ENCODE results near the gene ZBTB38. TPM values are rescaled to one million over a fixed set of nuclear protein-coding genes. Genes with fewer than 3 reads are reported as not detected.

The ZBTB38 gene
- 100 to 1,000 TPM in 1 of 4 donors, 10 to 100 TPM in 3; 11.9 to 186 (median 21.8) TPM for polyA plus RNA-seq
- long read RNA-seq, donor 1, result 0 reads
- long read RNA-seq, donor 2, transcript ZBTB38-201 (1 exons, 3,588 nt), result major isoform, 26 of 26 reads
- long read RNA-seq, donor 2, partial matches to known transcripts, result 0 of 26 reads
- long read RNA-seq, donor 2, other reads (novel, unspliced or antisense), result 0 of 26 reads
- long read RNA-seq, donor 3, transcript ZBTB38-201 (1 exons, 3,588 nt), result major isoform, 41 of 44 reads
- long read RNA-seq, donor 3, partial matches to known transcripts, result 0 of 44 reads
- long read RNA-seq, donor 3, other reads (novel, unspliced or antisense), result 0 of 44 reads
- long read RNA-seq, donor 4, partial matches to known transcripts, result 0 of 1 reads
- long read RNA-seq, donor 4, other reads (novel, unspliced or antisense), result 0 of 1 reads
- long read RNA-seq, donor 5, transcript ZBTB38-201 (1 exons, 3,588 nt), result major isoform, 16 of 17 reads
- long read RNA-seq, donor 5, partial matches to known transcripts, result 0 of 17 reads
- long read RNA-seq, donor 5, other reads (novel, unspliced or antisense), result 0 of 17 reads
- long read RNA-seq, donor 6, transcript ZBTB38-201 (1 exons, 3,588 nt), result major isoform, 44 of 52 reads
- long read RNA-seq, donor 6, partial matches to known transcripts, result 0 of 52 reads
- long read RNA-seq, donor 6, other reads (novel, unspliced or antisense), result 0 of 52 reads
- long read RNA-seq, donor 7, result 0 reads
- long read RNA-seq, donor 8, partial matches to known transcripts, result 0 of 2 reads
- long read RNA-seq, donor 8, other reads (novel, unspliced or antisense), result 0 of 2 reads
- long read RNA-seq, donor 9, transcript ZBTB38-201 (1 exons, 3,588 nt), result major isoform, 9 of 12 reads
- long read RNA-seq, donor 9, partial matches to known transcripts, result 0 of 12 reads
- long read RNA-seq, donor 9, other reads (novel, unspliced or antisense), result 0 of 12 reads
- long read RNA-seq, donor 10, transcript ZBTB38-211 (3 exons, 644 nt), result minor isoform, 5 of 55 reads
- long read RNA-seq, donor 10, transcript ZBTB38-201 (1 exons, 3,588 nt), result major isoform, 45 of 55 reads
- long read RNA-seq, donor 10, partial matches to known transcripts, result 0 of 55 reads
- long read RNA-seq, donor 10, other reads (novel, unspliced or antisense), result 0 of 55 reads

GRCh38 chr3:141368062-141368924, at the start of gene ZBTB38:
Gene ZBTB38, plus strand, starts transcription at chr3:141368504. Its CDS starts 73,885 bp downstream, at chr3:141442389.
- Histone ChIP-seq H3K4me3 (ENCODE audit: low read depth in 1 of 3, low read length in 3 of 3) (peak within 1 kb of the TSS in 1 of 3 donors; percentile 10), H3K27me3 (ENCODE audit: control insufficient read depth in 3 of 3, insufficient read depth in 3 of 3, low read length in 3 of 3) (no peaks in the 10 kb centered on the region), H3K9me3 (ENCODE audit: control insufficient read depth in 2 of 2, insufficient read depth in 1 of 2, low read depth in 1 of 2, low read length in 1 of 2) (no peaks in the 10 kb centered on the region), H3K27ac (ENCODE audit: low read depth in 1 of 3, low read length in 2 of 3) (peak within 1 kb of the TSS; percentile 91 to 95 (median 91)), H3K4me1 (ENCODE audit: control insufficient read depth in 3 of 3, insufficient read depth in 2 of 3, low read depth in 1 of 3, low read length in 2 of 3) (peaks cover 3 to 39% (median 9%) of the 10 kb centered on the region in 3 donors), H3K36me3 (ENCODE audit: control insufficient read depth in 3 of 3, insufficient read depth in 2 of 3, low read depth in 1 of 3, low read length in 3 of 3) (peaks cover 4 to 38% (median 4%) of the 10 kb centered on the region in 3 donors)
- 34 to 55% (median 48%) methylated on average over 26 of the region's 26 CpGs for WGBS, 3 donors
- FAIRE-seq (no peak), DNase-seq (peak; percentile 90 to 93)

- Histone ChIP-seq H3K4me1 (ENCODE audit: control insufficient read depth in 3 of 3, insufficient read depth in 2 of 3, low read depth in 1 of 3, low read length in 2 of 3) (peaks cover 2 to 26% (median 3%) of the 10 kb centered on the region in 3 donors), H3K4me3 (ENCODE audit: low read depth in 1 of 3, low read length in 3 of 3) (no peak overlapping the region), H3K9me3 (ENCODE audit: control insufficient read depth in 2 of 2, insufficient read depth in 1 of 2, low read depth in 1 of 2, low read length in 1 of 2) (peaks cover 0 to 15% of the 10 kb centered on the region in 2 donors), H3K27ac (ENCODE audit: low read depth in 1 of 3, low read length in 2 of 3) (no peak overlapping the region), H3K36me3 (ENCODE audit: control insufficient read depth in 3 of 3, insufficient read depth in 2 of 3, low read depth in 1 of 3, low read length in 3 of 3) (no peaks in the 10 kb centered on the region), H3K27me3 (ENCODE audit: control insufficient read depth in 3 of 3, insufficient read depth in 3 of 3, low read length in 3 of 3) (no peaks in the 10 kb centered on the region)
- FAIRE-seq (no peak), DNase-seq (no peak)
Observed at GRCh38 chr3:141320399-141321108, 47.8 kb upstream of the ZBTB38 start.

GRCh38 chr3:141321109-141321497, 47.2 kb upstream of the ZBTB38 start:
- Histone ChIP-seq H3K9me3 (ENCODE audit: control insufficient read depth in 2 of 2, insufficient read depth in 1 of 2, low read depth in 1 of 2, low read length in 1 of 2) (peaks cover 0 to 15% of the 10 kb centered on the region in 2 donors), H3K36me3 (ENCODE audit: control insufficient read depth in 3 of 3, insufficient read depth in 2 of 3, low read depth in 1 of 3, low read length in 3 of 3) (no peaks in the 10 kb centered on the region), H3K27ac (ENCODE audit: low read depth in 1 of 3, low read length in 2 of 3) (no peak overlapping the region), H3K27me3 (ENCODE audit: control insufficient read depth in 3 of 3, insufficient read depth in 3 of 3, low read length in 3 of 3) (no peaks in the 10 kb centered on the region), H3K4me1 (ENCODE audit: control insufficient read depth in 3 of 3, insufficient read depth in 2 of 3, low read depth in 1 of 3, low read length in 2 of 3) (peaks cover 2 to 26% (median 3%) of the 10 kb centered on the region in 3 donors), H3K4me3 (ENCODE audit: low read depth in 1 of 3, low read length in 3 of 3) (no peak overlapping the region)
- FAIRE-seq, result no peak
- 79 to 86% (median 84%) methylated on average over 1 of the region's 1 CpG for WGBS, 3 donors
- no peak for DNase-seq

DNA sequence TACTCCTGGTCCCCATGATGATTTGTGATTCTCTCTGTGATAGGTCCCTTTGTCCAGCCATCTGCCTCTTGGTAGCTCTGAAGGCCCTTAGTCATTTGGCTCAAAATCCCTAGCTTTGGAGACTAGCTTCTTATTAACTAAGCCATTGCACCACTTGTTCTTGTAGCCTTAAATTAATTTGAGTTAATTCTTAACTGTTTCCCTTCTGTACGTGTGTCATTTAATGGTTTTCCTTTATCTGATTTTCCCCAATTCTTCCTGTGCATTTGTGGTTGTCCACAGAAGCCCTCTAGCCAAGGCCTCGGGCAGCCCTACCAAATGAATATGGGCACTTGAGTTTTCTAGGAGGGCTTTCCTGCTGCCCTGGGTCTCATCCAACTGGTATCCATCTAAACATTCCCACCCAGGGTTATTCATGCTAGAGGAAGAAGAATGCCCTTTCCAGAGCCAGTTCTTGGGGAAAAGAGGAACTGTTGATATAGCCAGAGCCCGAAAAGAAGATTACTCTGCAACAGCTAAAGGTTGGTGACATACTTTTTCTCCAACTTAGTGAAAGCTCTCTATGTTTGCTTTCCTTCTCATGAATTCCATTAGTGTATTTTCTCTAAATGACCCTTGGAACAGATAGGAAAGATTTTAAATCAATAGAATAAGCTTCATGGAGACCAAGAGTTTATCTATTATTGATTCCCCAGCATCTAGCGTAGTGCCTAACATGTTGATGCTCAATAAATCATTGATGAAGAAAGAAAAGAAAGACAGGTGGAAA, 44.2 kb upstream of the ZBTB38 start:
- no peaks in the 10 kb centered on the region for H3K27me3 ChIP-seq (ENCODE audit: control insufficient read depth in 3 of 3, insufficient read depth in 3 of 3, low read length in 3 of 3)
- peaks cover 0 to 7% of the 10 kb centered on the region in 2 donors for H3K9me3 ChIP-seq (ENCODE audit: control insufficient read depth in 2 of 2, insufficient read depth in 1 of 2, low read depth in 1 of 2, low read length in 1 of 2)
- H3K27ac ChIP-seq (ENCODE audit: low read depth in 1 of 3, low read length in 2 of 3), result peak overlapping the region in 2 of 3 donors; percentile 43 to 91
- peaks cover 3 to 51% (median 13%) of the 10 kb centered on the region in 3 donors for H3K4me1 ChIP-seq (ENCODE audit: control insufficient read depth in 3 of 3, insufficient read depth in 2 of 3, low read depth in 1 of 3, low read length in 2 of 3)
- FAIRE-seq, result no peak
- peak; percentile 45 to 65 for DNase-seq
- H3K36me3 ChIP-seq (ENCODE audit: control insufficient read depth in 3 of 3, insufficient read depth in 2 of 3, low read depth in 1 of 3, low read length in 3 of 3), result peaks cover 0 to 12% (median 0%) of the 10 kb centered on the region in 3 donors
- 14 to 49% (median 30%) methylated on average over 4 of the region's 4 CpGs for WGBS, 3 donors
- H3K4me3 ChIP-seq (ENCODE audit: low read depth in 1 of 3, low read length in 3 of 3), result peak overlapping the region in 2 of 3 donors; percentile 28 to 54

GRCh38 chr3:141326123-141326522, 42.2 kb upstream of the ZBTB38 start:
- peak; percentile 91 to 97 for DNase-seq
- FAIRE-seq, result no peak
- H3K4me1 ChIP-seq (ENCODE audit: control insufficient read depth in 3 of 3, insufficient read depth in 2 of 3, low read depth in 1 of 3, low read length in 2 of 3), result peaks cover 4 to 63% (median 13%) of the 10 kb centered on the region in 3 donors

DNA sequence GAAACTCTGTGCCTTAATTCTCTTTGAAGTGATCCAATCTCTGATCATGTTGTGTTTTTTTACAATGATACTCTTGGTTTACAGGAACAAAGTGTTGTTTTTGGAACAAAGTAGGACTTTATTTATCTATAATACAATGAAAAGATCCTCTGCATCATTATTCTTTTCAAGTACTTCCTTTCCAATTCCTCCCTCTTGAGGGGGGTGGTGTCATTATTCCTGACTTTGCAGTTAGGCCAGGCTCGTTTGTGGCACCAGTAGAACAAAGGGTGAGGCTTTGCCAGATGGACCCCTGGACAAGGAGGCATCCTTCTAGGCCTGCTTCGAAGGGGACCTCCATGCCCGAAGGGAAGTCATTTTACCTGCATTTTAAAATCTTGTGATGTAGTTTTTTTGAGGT, 41.7 kb upstream of the ZBTB38 start:
- Histone ChIP-seq H3K27me3 (ENCODE audit: control insufficient read depth in 3 of 3, insufficient read depth in 3 of 3, low read length in 3 of 3) (no peaks in the 10 kb centered on the region), H3K4me3 (ENCODE audit: low read depth in 1 of 3, low read length in 3 of 3) (peak overlapping the region in 1 of 3 donors; percentile 12), H3K27ac (ENCODE audit: low read depth in 1 of 3, low read length in 2 of 3) (peak overlapping the region in 2 of 3 donors; percentile 24 to 91), H3K9me3 (ENCODE audit: control insufficient read depth in 2 of 2, insufficient read depth in 1 of 2, low read depth in 1 of 2, low read length in 1 of 2) (no peaks in the 10 kb centered on the region), H3K36me3 (ENCODE audit: control insufficient read depth in 3 of 3, insufficient read depth in 2 of 3, low read depth in 1 of 3, low read length in 3 of 3) (peaks cover 0 to 22% (median 0%) of the 10 kb centered on the region in 3 donors), H3K4me1 (ENCODE audit: control insufficient read depth in 3 of 3, insufficient read depth in 2 of 3, low read depth in 1 of 3, low read length in 2 of 3) (peaks cover 6 to 63% (median 13%) of the 10 kb centered on the region in 3 donors)
- FAIRE-seq, result no peak
- peak; percentile 36 to 69 for DNase-seq
- WGBS, 3 donors, result 21 to 44% (median 35%) methylated on average over 3 of the region's 3 CpGs

More at GRCh38 chr3:141326123-141326522, 42.2 kb upstream of the ZBTB38 start:
- H3K27ac ChIP-seq (ENCODE audit: low read depth in 1 of 3, low read length in 2 of 3), result peak overlapping the region in 1 of 3 donors; percentile 91
- H3K4me3 ChIP-seq (ENCODE audit: low read depth in 1 of 3, low read length in 3 of 3), result peak overlapping the region in 1 of 3 donors; percentile 54
- no peaks in the 10 kb centered on the region for H3K9me3 ChIP-seq (ENCODE audit: control insufficient read depth in 2 of 2, insufficient read depth in 1 of 2, low read depth in 1 of 2, low read length in 1 of 2)
- peaks cover 0 to 21% (median 0%) of the 10 kb centered on the region in 3 donors for H3K36me3 ChIP-seq (ENCODE audit: control insufficient read depth in 3 of 3, insufficient read depth in 2 of 3, low read depth in 1 of 3, low read length in 3 of 3)
- no peaks in the 10 kb centered on the region for H3K27me3 ChIP-seq (ENCODE audit: control insufficient read depth in 3 of 3, insufficient read depth in 3 of 3, low read length in 3 of 3)

Measured in small intestine (tissue), 16 donors.